DMS114 treated with DMSO at 0.1 percent for 48 hours (cell line): ENCODE data around the gene DCTN1.
"Not testable (repeated sequence)": the region's sequence is repeated elsewhere in the genome, so short reads cannot be mapped to it uniquely, and the experiment has no call there.

Experiments
- DNase-seq: peaks from one replicate; lab custom pipeline; 2025; ENCODE audit not compliant: unreplicated experiment; lab: John Stamatoyannopoulos, UW

Gene DCTN1

GRCh38 chr2:74372674-74373073 lies 7.4 kb downstream of the DCTN1 start:
- DNase-seq: no peak

DNA sequence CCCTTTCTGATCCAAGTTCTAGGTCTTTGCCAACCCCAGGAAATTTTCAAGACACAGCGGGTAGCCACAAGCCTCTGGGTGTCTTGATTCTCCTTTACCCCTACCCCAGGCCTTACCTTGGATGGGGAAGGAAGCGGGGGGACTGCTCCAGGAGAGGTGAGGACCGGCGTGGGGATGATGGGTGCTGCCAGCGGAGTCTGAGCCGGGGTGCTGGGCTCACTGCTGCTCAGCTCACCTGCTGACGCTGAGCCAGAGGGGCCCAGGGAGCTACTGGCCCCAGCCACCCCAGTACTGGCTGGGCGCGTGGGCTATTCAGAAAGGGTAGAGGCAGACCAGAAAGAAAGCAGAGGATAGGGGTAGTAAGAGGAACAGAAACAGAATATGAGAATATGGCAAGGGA lies 8.7 kb downstream of the DCTN1 start:
- no peak for DNase-seq

DNA sequence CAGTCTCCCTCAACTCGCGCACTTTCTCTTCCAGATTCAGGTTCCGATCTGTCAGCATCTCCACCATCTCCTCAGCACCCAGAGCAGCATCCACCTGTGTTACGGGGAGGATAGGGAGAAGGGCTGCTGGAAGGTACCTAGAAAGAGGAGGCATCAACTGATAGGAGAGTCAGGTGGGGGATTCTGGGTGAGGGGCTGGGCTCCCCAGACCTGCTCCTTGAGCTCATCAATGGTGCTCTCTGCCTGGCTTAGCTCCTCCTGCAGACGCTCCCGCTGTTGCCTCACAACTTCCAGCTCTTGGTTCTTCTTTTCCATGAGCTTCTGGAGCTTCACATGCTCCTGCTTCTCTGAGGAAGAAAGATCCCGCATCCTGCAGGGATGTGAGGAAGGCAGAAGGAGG lies 10.1 kb downstream of the DCTN1 start:
- DNase-seq: no peak

DNA sequence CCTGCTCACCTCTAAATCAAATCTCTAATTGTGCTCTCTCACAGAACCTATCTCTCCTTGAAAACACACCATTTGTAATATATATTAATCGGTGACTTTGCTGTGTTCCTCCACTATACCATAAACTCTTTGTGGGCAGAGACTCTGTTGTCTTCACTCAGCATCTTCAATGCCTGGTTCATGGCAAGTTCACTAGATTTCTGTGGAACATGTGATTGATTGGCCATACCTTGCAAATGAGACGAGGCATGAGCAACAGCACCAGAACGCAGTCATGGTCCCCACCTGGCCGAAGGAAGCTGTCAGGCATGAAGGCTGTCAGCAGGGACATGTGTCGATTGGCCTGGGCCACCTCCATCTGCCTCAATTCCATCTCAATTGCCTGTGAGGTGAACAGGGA lies 11.6 kb downstream of the DCTN1 start:
- DNase-seq: no peak

DNA sequence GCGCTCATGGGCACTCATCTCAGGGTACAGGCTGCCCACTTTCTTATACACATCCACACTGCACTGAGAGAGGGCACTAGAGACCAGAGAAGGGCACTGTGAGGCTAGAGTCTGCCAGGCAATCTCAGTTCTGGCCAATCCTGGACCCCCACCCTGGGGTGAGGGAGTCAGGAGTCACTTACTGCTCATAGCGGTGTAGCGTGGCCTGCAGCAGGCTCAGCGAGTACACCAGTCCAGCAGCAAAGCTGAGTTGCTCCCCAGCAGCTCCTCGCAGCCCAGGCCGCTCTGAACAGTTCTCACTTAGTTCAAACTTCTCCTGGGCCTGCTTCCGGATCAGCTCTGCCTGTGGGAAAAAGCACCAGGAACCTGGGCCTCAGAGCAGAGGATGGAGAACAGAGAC lies 12.3 kb downstream of the DCTN1 start:
- DNase-seq: no peak

DNA sequence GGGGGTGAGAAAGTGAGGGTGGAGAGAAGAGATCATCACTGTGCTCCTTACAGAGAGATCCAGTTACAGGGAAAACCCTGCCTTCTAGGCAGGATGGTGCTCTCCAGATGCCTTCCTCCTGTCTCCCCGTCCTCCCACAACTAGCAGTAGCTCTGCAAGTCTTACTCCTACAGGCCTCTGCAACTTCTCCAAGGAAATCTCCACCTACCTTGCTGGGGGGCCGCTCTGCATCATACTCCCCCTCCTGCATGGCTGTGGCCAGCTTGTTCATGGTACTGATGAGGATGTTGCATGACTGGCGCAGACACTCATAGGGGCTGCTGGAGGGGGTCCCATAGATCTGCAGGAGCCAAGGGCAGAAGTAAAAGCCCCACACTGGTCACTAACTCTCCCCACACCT lies 14.1 kb downstream of the DCTN1 start:
- DNase-seq: no peak

- DNase-seq: no peak
These were observed 15.3 kb downstream of the DCTN1 start for GRCh38 chr2:74364533-74365505.

- DNase-seq: no peak
These were observed 18.8 kb downstream of the DCTN1 start for GRCh38 chr2:74361327-74361726.

DNA sequence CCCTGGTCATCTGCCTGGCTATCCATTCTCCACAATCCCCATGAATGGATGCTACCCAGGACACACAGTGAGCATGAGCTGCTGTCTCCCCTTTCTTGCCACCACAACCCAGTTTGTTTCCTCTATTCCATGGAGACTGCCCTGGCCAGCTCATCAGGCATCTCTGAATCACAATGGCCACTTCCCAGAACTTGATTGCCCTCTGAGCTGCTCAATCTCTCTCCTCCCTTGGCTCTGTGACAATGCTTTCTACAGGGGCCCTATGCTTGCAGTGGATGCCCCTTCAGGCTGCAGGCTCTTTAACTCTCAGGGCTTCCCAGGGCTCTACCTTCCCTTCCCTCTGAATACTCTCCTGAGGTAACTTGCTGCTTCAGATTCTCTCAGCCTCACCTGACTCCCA lies 22.5 kb downstream of the DCTN1 start:
- DNase-seq: no peak

GRCh38 chr2:74349889-74350288 lies 30.2 kb downstream of the DCTN1 start:
- DNase-seq: no peak

DNA sequence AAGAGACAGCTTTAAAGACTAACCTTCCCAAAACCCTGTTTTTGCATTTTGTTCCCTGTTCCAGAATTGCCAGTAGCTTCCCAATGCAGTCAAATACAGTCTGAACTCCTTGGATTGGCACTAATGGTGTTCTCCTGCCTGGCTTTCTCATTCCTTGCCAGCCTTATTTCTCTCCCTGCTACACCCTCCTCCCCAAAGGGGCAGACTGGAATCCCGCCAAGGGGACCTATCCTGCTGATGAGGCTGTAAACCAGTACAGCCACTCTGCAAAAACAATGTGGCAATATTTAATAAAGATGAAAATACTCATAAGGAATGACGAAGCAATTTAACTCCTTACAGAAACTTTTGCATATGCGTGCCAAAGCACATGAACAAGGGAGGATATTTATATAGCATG lies 32.4 kb downstream of the DCTN1 start:
- DNase-seq: no peak

GRCh38 chr2:74347303-74347702 lies 32.8 kb downstream of the DCTN1 start:
- DNase-seq: no peak

GRCh38 chr2:74345272-74345943 lies 34.7 kb downstream of the DCTN1 start:
- DNase-seq: no peak

- DNase-seq: no peak
These were observed 36.8 kb downstream of the DCTN1 start, which contains the start of gene SLC4A5 for GRCh38 chr2:74343316-74343715. Gene SLC4A5, minus strand, starts transcription at chr2:74343416. Its CDS starts 28,393 bp downstream, at chr2:74315023.

DNA sequence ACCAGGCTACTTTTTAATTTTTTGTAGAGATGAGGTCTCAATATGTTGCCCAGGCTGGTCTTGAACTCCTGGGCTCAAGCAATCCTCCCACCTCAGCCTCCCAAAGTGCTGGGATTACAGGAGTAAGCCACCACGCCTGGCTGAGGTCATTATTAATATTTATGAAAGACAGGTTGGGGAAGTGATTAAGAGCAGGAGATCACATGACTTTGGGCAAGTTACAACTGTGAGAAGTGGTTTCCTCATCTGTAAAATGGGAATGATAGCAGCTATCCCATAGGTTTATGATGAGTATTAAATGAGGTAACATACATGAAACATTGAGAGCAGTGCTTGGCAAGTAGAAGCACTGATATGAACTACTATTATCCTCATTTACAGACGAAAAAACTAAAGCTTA lies 43.9 kb downstream of the DCTN1 start:
- not testable (repeated sequence) for DNase-seq

DNA sequence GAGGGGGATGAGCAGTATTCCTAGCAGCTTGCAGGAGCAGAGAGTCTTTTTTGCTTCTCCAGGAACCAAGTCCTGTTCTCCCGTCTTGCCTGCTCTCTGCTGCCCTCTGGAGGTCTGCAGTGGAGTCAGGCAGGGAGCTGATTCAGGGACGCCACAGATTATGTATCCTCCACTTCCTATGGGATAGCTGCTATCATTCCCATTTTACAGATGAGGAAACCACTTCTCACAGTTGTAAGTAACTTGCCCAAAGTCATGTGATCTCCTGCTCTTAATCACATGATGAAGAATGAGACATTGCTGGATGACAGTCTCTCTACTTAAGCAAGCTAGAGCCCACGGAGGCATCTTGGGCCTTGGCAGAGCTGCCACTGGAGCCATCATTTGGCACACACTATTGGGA lies 45.2 kb downstream of the DCTN1 start:
- peak; percentile 74 for DNase-seq

GRCh38 chr2:74333896-74334586 lies 46.1 kb downstream of the DCTN1 start:
- DNase-seq: no peak

GRCh38 chr2:74333175-74333574 lies 46.9 kb downstream of the DCTN1 start:
- peak; percentile 29 for DNase-seq

GRCh38 chr2:74332550-74333174 lies 47.4 kb downstream of the DCTN1 start:
- DNase-seq: no peak

DNA sequence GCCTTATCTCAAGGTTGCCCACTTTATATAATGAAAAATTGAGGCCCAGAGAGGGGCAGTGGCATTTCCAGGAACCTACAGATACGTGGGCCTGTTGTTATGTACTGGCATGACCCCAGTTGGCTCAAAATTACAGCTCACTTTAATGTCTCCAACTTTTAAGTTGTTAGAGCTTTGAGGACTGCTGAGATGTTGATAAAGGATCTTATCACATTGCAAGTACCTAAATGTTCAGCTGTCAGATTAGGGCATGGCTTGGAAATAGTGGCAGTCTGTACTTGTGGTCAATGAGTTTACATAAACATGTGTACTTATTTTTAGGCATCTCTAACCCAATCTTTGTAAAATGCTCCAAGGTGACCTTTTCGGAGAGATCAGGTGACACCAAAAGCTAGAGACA lies 51.5 kb downstream of the DCTN1 start:
- no peak for DNase-seq

- DNase-seq: no peak
These were observed 52.0 kb downstream of the DCTN1 start for GRCh38 chr2:74328074-74328473.
